HG03280 (cell line): Measurements from ENCODE around the gene JMJD8.
"Not testable (repeated sequence)": the region's sequence is repeated elsewhere in the genome, so short reads cannot be mapped to it uniquely, and the experiment has no call there.

ENCODE experiments used
- ATAC-seq: cut with Tn5 transposase; IDR thresholded peaks from one replicate; pipeline ENCODE4 v1.9.1; 2021; ENCODE audit warnings: mild to moderate bottlenecking, moderate library complexity; ENCODE audit not compliant: unreplicated experiment

JMJD8 gene

DNA sequence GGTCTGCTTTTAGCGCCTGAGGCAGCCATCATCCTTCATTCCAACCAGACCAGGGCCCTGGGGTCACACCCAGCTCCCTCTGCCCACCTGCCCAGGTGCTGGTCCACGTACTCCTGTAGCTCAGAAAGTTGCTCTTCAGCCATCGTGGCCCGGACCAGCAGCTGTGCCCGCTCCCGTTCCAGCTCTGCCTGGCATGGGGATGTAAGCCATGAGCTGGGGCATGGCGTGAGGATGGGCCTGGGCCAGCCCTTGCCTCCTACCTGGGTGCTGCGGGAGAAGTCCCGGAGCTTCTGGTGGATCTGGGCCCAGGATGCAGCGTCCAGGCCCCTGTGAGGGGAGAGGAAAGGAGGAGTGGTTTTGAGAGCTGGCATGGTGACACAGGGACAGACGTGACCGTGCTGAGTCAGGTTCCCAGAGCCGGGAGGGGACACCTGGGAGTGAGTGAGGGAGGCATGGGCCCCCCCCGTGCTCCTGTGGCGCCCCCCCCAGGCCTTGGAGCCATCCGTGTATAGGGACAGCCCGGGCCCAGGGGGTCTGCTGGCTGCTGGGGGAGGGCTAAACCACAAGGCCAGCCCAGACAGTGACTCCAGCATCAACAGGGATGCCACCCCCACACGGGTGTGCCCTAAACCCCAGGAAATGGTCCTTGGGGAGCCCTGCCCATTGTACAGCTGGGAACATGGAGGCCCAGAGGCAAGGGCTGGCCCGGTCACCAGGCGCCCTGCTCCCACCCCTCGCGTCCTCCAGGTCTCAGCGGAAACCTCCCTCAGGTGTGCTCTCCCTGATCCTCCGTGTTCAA is 38.9 kb upstream of the JMJD8 start:
- no peak for ATAC-seq

DNA sequence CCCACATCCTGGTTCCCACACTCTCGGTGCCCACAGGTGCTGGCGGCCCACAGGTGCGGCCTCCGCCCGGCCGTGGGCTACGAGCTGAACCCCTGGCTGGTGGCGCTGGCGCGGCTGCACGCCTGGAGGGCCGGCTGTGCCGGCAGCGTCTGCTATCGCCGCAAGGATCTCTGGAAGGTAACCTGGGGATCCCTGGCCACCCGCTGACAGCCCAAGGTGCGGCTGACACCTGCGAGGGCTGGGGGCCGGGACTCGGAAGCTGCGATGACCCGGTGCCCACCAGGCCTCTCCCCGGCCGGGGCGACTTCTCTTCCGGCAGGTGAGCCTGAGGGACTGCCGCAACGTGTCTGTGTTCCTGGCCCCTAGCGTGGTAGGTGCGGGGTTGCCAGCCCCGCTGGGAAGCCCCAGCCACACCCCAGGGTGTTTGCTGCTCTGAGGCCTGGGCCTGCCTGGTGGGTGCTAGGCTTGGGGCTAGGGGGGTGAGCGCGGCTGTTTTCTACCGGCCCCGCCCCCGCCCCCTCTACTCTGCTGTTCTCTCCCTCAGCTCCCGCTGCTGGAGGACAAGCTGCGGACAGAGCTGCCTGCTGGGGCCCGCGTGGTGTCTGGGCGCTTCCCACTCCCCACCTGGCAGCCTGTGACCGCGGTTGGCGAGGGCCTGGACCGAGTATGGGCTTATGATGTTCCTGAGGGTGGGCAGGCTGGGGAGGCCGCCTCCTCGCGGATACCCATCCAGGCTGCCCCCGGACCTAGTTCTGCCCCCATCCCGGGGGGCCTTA is 37.8 kb upstream of the JMJD8 start:
- no peak for ATAC-seq

GRCh38 chr16:720990-721764 is 37.0 kb upstream of the JMJD8 start, which contains the start of gene ANTKMT:
TSS of gene ANTKMT (plus strand) at chr16:721146. CDS start at chr16:721275, 129 bp downstream.
- peak; percentile 71 for ATAC-seq

DNA sequence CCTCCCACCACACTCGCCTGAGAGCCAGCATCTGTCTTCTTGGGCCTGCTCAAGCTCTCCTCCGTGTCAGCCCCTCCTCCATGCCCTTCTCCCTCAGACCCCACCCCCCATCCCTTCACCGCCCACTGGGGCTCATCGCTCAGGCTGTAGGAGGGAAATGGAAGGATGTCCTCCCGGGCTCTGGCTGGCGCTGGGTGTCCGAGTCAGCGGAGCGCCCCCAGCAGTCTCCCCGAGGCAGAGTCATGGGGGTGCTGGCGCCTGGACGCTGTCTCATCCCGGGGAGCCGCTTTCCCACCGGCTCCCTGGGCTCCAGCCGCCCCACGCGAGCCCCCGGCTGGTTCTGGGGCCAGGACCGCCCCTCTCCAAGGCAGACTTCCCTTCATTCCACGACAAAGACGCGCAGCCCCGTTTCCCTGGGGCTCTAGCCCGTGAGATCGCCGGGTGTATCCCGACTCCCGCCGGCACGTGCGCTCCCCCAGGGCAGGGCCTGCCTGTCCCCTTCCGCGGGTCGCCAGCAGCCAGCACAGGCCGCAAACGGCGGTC is 36.4 kb upstream of the JMJD8 start:
- peak; percentile 15 for ATAC-seq

DNA sequence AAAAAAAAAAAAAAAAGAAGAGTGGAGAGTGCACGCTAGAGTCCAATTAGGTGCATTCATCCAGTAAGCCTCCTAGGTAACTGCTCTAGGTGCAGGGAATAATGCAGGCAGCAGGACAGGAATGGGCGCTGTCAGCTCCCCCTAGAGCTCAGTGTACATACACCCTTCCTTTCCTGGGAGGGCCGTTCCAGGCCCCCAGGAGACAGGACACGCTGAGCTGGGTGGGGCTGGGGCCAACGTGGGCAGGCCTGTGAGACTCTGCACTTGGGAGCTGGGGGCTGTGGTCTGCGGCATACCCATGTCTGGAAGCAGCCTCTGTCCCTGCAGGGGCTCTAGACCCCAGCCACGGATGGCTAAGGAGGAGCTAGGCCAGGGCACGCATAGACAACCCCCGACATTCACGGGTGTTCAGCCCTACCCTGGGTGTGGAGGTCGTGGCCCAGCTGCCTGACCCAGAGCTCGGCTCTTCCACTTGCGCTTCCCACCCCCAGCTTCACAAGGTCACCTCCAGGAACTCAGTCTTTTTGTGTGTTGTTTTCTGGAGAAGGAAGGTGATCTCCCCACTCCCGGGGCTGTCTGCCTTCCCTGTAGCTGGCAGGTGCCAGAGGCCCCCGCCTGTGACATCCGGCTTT is 35.8 kb upstream of the JMJD8 start:
- no peak for ATAC-seq

DNA sequence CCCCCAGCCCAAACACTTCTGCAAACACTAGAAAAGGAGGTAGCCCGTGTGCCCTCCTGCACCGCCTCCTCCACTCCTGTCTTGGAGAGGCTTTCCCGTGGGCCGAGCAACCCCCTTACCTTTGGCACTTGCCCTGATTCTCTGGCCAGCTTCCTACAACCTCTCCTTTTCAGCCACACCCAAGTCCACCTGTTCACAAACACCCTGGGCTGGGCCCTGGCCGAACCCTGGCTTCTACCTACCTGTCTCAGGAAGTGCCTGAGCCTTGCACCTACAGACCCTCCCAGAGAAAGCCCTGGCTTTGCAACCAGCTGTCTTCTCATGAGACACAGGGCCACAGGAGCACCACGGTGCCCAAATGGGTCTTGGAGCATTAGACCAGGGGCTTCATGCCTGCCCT is 34.8 kb upstream of the JMJD8 start:
- ATAC-seq: no peak

DNA sequence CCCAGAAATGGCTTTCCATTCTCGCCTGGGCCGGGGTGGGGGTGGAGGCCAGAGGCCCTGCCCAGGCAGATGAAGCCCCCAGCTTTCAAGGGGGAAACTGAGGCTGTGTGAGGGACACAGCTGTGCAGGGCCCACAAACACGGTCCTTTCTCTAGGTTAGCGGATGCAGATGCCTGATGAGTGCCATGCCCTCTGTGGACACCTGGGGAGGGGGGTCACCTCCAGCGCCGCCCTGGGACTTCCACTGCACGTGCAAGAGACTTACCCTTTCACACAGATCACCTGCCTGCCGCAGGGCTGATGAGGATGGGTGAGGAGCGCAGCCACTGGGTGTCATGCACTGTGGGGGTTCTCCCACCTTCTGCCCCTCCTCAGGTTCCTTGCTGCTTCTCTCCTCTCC is 34.3 kb upstream of the JMJD8 start:
- no peak for ATAC-seq

GRCh38 chr16:717450-718245 is 33.5 kb upstream of the JMJD8 start:
- ATAC-seq: no peak

GRCh38 chr16:716768-717325 is 32.7 kb upstream of the JMJD8 start:
- ATAC-seq: no peak

DNA sequence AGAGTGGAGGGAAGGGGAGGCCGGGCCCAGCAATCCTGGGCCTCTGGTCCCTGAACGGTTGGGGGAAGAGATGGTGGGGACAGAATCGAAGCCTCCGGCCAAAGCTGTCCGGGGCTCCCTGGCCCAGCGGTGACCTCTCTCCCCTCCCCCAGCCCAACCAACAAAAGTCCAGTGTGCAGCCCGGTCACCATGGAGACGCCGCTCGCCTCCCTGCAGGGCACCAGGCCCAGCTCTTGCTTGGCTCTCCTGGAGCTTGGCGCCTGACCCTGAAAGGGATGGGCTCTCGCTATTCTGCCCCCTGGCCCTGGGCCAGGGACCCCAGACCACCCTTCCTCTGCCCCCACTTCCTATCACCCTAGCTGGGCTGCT is 32.0 kb upstream of the JMJD8 start:
- no peak for ATAC-seq

DNA sequence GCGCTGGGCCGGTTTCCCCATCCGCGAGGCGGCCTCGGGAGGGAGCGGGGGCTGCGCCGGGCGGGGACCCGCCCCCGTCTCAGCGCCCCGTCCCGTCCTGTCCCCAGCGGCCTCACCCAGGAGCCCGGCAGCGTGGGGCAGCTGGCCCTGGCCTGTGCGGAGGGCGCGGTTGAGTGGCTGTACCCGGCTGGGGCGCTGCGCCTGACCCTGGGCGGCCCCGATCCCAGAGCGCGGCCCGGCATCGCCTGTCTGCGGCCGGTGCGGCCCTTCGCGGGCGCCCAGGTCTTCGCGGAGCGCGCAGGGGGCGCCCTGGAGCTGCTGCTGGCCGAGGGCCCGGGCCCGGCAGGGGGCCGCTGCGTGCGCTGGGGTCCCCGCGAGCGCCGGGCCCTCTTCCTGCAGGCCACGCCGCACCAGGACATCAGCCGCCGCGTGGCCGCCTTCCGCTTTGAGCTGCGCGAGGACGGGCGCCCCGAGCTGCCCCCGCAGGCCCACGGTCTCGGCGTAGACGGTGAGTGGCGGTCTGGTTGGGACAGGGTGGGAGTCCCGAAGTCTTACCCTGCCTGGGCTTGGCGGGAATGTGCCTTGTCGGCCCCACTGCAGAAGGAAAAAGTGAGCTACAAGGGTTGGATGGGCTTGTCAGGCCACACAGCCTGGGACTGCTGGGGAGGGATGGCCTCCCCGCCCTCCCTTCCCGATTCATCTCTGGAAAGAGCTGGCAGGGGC is 31.5 kb upstream of the JMJD8 start:
- peak; percentile 17 for ATAC-seq

GRCh38 chr16:714558-715476 is 30.7 kb upstream of the JMJD8 start, which contains the start of gene METRN:
TSS of gene METRN (plus strand) at chr16:715118. CDS start at chr16:715290, 172 bp downstream.
- ATAC-seq: peak; percentile 69

DNA sequence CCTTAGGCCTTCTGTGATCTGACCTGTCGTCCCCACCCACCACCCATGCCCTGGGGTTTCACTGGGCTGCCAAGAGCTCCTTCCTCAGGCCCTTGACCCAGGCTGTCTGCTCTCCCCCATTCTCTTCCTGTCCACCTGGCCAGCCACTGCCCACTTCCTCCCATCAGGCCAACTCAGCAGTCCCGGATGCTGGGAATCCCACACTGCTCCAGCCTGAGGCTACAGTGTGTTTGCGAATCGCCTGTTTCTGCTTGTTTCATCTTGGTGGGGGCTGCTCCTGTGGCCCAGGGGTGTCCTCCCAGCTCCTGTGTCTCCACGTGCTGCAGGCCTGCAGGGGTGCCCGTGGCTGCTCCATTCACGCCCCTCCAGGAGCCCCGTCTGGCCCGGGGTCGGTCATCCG is 29.9 kb upstream of the JMJD8 start:
- no peak for ATAC-seq

DNA sequence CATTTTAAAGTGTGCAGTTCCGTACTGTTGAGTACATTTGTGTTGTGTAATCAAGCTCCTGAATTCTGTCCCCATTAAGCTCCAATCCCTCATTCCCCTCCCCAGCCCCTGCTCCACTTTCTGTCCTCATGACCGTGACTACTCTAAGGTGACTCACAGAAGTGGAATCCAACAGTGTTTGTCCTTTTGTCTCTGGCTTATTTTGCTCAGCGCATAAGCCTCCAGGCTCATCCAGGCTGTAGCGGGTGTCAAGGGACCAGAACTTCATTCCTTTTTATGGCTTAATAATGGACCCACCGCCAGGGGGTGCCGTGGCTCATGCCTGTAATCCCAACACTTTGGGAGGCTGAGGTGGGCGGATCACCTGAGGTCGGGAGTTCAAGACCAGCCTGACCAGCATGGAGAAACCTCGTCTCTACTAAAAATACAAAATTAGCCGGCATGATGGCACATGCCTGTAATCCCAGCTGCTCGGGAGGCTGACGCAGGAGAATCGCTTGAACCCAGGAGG is 28.7 kb upstream of the JMJD8 start:
- not testable (repeated sequence) for ATAC-seq

DNA sequence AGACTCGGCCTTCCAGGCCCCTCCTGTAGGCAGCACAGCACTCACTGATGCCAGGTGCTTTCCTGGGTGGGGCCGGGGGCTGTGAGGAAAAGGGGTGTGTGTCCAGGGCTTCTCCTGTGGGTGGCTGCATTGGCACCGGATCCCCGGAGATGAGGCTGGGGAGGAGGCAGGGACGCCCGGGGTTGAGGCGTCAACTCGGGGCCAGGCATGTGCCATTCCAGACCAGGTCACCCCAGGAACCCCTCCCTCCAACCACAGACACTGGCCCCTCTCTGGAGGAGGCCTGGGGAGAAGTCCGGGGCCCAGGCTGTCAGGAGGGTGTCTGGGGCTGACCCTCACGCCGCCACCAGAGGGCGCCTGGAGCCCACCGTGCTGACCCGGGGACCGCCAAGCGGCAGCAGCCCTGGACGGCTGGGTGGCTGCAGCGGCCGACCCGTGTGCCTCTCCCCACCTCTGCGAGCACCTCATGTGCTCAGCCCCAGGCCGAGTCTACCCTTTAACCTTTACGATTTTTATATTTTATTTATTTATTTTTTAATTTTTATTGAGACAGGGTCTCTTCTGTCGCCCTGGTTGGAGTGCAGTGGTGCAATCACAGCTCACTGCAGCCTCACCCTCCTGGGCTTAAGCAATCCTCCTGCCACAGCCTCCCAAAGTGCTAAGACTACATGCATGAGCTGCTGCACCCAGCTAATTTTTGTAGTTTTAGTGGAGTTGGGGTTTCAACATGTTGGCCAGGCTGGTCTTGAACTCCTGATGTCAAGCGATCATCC is 27.6 kb upstream of the JMJD8 start:
- no peak for ATAC-seq

GRCh38 chr16:711084-711483 is 26.9 kb upstream of the JMJD8 start:
- no peak for ATAC-seq
